LNCaP clone FGC (cell line): ENCODE data around the gene KCNJ14.
"Not testable (repeated sequence)": the region's sequence is repeated elsewhere in the genome, so short reads cannot be mapped to it uniquely, and the experiment has no call there.

Experiments
- DNase-seq: peaks from one replicate; pipeline ENCODE4 v3.0.0-alpha.2; 2011; ENCODE audit warnings: low read depth
- H3K4me3 ChIP-seq: 2 replicates; pipeline ENCODE4 v1.5.1; 2011; ENCODE audit warnings: mild to moderate bottlenecking, low read depth, low read length, control low read depth
- TF ChIP-seq, protein P1 (sequence below): IDR thresholded peaks from 2 replicates; pipeline ENCODE4 v1.5.1; 2012; ENCODE audit warnings: mild to moderate bottlenecking; ENCODE audit not compliant: control insufficient read depth, insufficient read depth; ENCODE audit errors: extremely low read depth

The KCNJ14 gene

DNA sequence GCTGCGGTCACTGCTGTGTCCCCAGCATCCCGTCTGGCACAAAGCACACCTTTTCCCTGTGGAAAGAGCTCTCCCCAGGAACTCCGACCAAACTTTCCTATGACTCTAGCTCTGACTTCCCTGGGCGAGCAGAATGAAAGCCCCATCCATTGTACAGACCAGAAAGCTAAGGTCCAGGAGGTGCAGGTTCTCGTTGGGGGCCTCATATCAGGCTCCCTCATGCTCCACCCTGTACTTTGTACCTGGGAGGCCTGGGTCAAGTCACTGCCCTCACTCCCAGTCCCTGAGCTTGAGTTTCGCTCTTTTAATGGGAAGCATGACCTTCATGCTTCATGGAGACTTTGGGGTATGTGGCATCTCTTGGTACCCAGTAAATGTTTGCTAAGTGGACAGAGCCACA lies 32.2 kb downstream of the KCNJ14 start:
- TF ChIP-seq, protein P1, sequence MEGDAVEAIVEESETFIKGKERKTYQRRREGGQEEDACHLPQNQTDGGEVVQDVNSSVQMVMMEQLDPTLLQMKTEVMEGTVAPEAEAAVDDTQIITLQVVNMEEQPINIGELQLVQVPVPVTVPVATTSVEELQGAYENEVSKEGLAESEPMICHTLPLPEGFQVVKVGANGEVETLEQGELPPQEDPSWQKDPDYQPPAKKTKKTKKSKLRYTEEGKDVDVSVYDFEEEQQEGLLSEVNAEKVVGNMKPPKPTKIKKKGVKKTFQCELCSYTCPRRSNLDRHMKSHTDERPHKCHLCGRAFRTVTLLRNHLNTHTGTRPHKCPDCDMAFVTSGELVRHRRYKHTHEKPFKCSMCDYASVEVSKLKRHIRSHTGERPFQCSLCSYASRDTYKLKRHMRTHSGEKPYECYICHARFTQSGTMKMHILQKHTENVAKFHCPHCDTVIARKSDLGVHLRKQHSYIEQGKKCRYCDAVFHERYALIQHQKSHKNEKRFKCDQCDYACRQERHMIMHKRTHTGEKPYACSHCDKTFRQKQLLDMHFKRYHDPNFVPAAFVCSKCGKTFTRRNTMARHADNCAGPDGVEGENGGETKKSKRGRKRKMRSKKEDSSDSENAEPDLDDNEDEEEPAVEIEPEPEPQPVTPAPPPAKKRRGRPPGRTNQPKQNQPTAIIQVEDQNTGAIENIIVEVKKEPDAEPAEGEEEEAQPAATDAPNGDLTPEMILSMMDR, result no peak
- no peak for DNase-seq
- no peak overlapping the region for H3K4me3 ChIP-seq

GRCh38 chr19:48487948-48488347 lies 32.6 kb downstream of the KCNJ14 start:
- DNase-seq, result no peak
- no peak overlapping the region for H3K4me3 ChIP-seq
- TF ChIP-seq, protein P1, result no peak

DNA sequence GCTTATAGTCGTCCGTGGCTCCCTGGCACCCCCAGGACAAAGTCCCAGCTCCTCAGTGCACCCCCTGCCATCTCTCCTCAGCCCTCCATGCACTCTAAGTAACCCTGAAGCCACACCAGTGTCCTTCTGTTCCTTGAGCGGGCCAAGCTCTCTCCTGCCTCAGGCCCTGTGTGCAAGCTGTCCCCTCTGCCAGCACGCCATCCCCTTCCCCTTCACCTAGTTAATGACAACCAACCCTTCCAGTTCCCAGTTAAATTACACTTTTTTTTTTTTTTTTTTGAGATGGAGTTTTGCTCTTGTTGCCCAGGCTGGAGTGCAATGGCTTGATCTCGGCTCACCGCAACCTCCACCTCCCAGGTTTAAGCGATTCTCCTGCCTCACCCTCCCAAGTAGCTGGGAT lies 33.1 kb downstream of the KCNJ14 start:
- not testable (repeated sequence) for H3K4me3 ChIP-seq

DNA sequence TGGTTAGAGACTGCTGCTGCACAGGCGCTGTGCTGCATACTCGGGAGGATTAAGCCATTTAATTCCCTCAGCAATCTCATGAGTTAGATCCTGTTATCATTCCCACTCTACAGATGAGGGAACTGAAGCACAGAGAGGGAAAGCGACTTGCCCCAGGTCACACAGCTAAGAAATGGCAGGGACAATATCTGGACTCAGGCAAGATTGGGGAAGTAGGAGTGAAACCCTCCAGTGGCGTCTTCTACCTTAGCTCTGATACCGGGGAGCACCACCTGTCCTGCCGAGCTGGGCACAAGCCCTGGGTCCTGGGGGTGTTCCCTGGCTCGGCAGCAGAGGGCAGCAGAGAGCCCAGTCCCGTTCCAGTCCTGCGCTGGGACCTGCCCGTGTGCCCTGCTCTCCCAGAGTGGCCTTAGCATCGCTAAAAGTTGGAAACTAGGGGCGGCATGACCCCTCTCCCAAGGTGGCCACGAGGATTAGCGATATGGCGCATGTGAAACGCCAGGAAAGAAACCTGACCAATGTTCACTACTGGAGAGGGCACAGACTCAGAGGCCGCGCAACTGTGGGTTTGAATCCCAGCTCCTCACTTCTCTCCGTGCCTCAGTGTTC lies 34.3 kb downstream of the KCNJ14 start:
- TF ChIP-seq, protein P1, result peak; percentile 79
- DNase-seq, result no peak
- H3K4me3 ChIP-seq, result no peak overlapping the region

More for the DNA sequence above, 33.1 kb downstream of the KCNJ14 start:
- DNase-seq, result not testable (repeated sequence)

GRCh38 chr19:48490981-48491792 lies 35.8 kb downstream of the KCNJ14 start:
- no peak for DNase-seq
- H3K4me3 ChIP-seq, result no peak overlapping the region
- TF ChIP-seq, protein P1, result no peak

GRCh38 chr19:48491793-48492123 lies 36.4 kb downstream of the KCNJ14 start:
- H3K4me3 ChIP-seq, result no peak overlapping the region
- TF ChIP-seq, protein P1, result no peak
- DNase-seq, result no peak

GRCh38 chr19:48492925-48493717 lies 37.7 kb downstream of the KCNJ14 start:
- H3K4me3 ChIP-seq, result peak overlapping the region; percentile 47
- peak; percentile 85 for DNase-seq
- TF ChIP-seq, protein P1, result no peak
